ENCODE measurements around the gene ACADL. TPM values are rescaled to one million over a fixed set of nuclear protein-coding genes. Genes with fewer than 3 reads are reported as not detected.
A peak's percentile ranks its signal among the peaks of the same experiment; 100 is the strongest.

ACADL gene
- polyA plus RNA-seq, 1 donor from 2014 or later, result not detected

- Histone ChIP-seq H4K20me1 (ENCODE audit: insufficient read depth) (no peaks in the 10 kb centered on the region), H3K27me3 (ENCODE audit: insufficient read depth, low read depth, low read length) (no peaks in the 10 kb centered on the region), H3K27ac (ENCODE audit: low read length) (no peak overlapping the region), H3F3A (ENCODE audit: insufficient read depth, low read length, poor library complexity, severe bottlenecking) (no peaks in the 10 kb centered on the region), H2AFZ (ENCODE audit: low read depth, low read length) (no peak overlapping the region), H3K36me3 (ENCODE audit: insufficient read depth, low read length) (no peaks in the 10 kb centered on the region), H3K9ac (ENCODE audit: low read length) (no peak overlapping the region), H3K4me2 (ENCODE audit: low read length) (no peak overlapping the region), H3K9me3 (ENCODE audit: low read length) (no peaks in the 10 kb centered on the region), H3K9me2 (ENCODE audit: insufficient read depth, low read length) (no peaks in the 10 kb centered on the region), H3K4me3 (ENCODE audit: low read length) (no peak overlapping the region), H3K79me2 (replicated peaks; ENCODE audit: insufficient read depth, low read length) (no peaks in the 10 kb centered on the region)
- TF ChIP-seq SMC3 (conservative IDR thresholded peaks at IDR 0.05; ENCODE audit: poor library complexity) (no peak), EZH2 (IDR thresholded peaks at IDR 0.05; ENCODE audit: borderline replicate concordance, insufficient read depth, low read length, poor library complexity, severe bottlenecking) (no peak), CTCF (IDR thresholded peaks at IDR 0.05; ENCODE audit: poor library complexity, severe bottlenecking) (no peak), POLR2AphosphoS5 (IDR thresholded peaks at IDR 0.05) (no peak)
Measured at GRCh38 chr2:210197720-210198119, 27.5 kb downstream of the ACADL start.

GRCh38 chr2:210195101-210195852 is 30.0 kb downstream of the ACADL start:
- Histone ChIP-seq H3K4me2 (ENCODE audit: low read length) (no peak overlapping the region), H3K36me3 (ENCODE audit: insufficient read depth, low read length) (no peaks in the 10 kb centered on the region), H3F3A (ENCODE audit: insufficient read depth, low read length, poor library complexity, severe bottlenecking) (no peaks in the 10 kb centered on the region), H3K9me3 (ENCODE audit: low read length) (no peaks in the 10 kb centered on the region), H2AFZ (ENCODE audit: low read depth, low read length) (no peak overlapping the region), H3K4me3 (ENCODE audit: low read length) (no peak overlapping the region), H3K27me3 (ENCODE audit: insufficient read depth, low read depth, low read length) (no peaks in the 10 kb centered on the region), H3K9me2 (ENCODE audit: insufficient read depth, low read length) (no peaks in the 10 kb centered on the region), H3K79me2 (replicated peaks; ENCODE audit: insufficient read depth, low read length) (no peaks in the 10 kb centered on the region), H3K9ac (ENCODE audit: low read length) (no peak overlapping the region), H3K27ac (ENCODE audit: low read length) (no peak overlapping the region), H4K20me1 (ENCODE audit: insufficient read depth) (no peaks in the 10 kb centered on the region)
- TF ChIP-seq TAF1 (IDR thresholded peaks at IDR 0.05; ENCODE audit: low read depth), result no peak
- no peak for TF ChIP-seq MXI1 (conservative IDR thresholded peaks at IDR 0.05; ENCODE audit: poor library complexity, severe bottlenecking)
- TF ChIP-seq EZH2 (IDR thresholded peaks at IDR 0.05; ENCODE audit: borderline replicate concordance, insufficient read depth, low read length, poor library complexity, severe bottlenecking), result no peak
- TF ChIP-seq CTCF (IDR thresholded peaks at IDR 0.05; ENCODE audit: poor library complexity, severe bottlenecking), result peak; percentile 84
- peak; percentile 85 for TF ChIP-seq RAD21 (conservative IDR thresholded peaks at IDR 0.05)
- TF ChIP-seq EP300 (conservative IDR thresholded peaks at IDR 0.05; ENCODE audit: poor library complexity, severe bottlenecking), result no peak
- no peak for TF ChIP-seq POLR2AphosphoS5 (IDR thresholded peaks at IDR 0.05)
- no peak for TF ChIP-seq REST (IDR thresholded peaks at IDR 0.05; ENCODE audit: borderline replicate concordance)
- peak; percentile 89 for TF ChIP-seq SMC3 (conservative IDR thresholded peaks at IDR 0.05; ENCODE audit: poor library complexity)
